Lung (tissue), 12 donors: ENCODE results near the gene CALM3. TPM values are rescaled to one million over a fixed set of nuclear protein-coding genes. Genes with fewer than 3 reads are reported as not detected.

ENCODE experiments used
- ATAC-seq: fragments of 200-7000 bp; cut with Tn5 transposase; one replicate; pipeline ENCODE4 v1.9.1; 2020; ENCODE audit warnings: moderate number of reproducible peaks; ENCODE audit not compliant: insufficient read depth, low FRiP score
- DNase-seq, 3 donors: peaks; one replicate each; pipeline ENCODE4 v3.0.0-alpha.2; 2013 to 2017
- H3K27ac ChIP-seq, 2 donors: one replicate each; pipeline ENCODE4 v1.5.1; 2013; ENCODE audit warnings: mild to moderate bottlenecking in 2 of 2, moderate library complexity in 2 of 2, control low read depth in 1 of 2, inconsistent platforms in 1 of 2, low read depth in 1 of 2, low read length in 1 of 2
- H3K27me3 ChIP-seq, 3 donors: one replicate each; pipeline ENCODE4 v1.5.1; 2013; ENCODE audit warnings: low read length in 2 of 3; ENCODE audit not compliant: control insufficient read depth in 3 of 3, insufficient read depth in 3 of 3
- H3K36me3 ChIP-seq, 4 donors: one replicate each; pipeline ENCODE4 v1.5.1; 2013; ENCODE audit warnings: low read length in 4 of 4, mild to moderate bottlenecking in 1 of 4, moderate library complexity in 1 of 4; ENCODE audit not compliant: control insufficient read depth in 4 of 4, insufficient read depth in 4 of 4
- H3K4me1 ChIP-seq, 5 donors: one replicate each; pipeline ENCODE4 v1.5.1; 2013; ENCODE audit warnings: low read length in 5 of 5, mild to moderate bottlenecking in 2 of 5, moderate library complexity in 1 of 5; ENCODE audit not compliant: control insufficient read depth in 5 of 5, insufficient read depth in 5 of 5
- H3K4me3 ChIP-seq: one replicate; pipeline ENCODE4 v1.5.1; 2013; ENCODE audit warnings: mild to moderate bottlenecking, control low read depth, moderate library complexity
- H3K9ac ChIP-seq, 2 donors: one replicate each; pipeline ENCODE4 v1.5.1; 2013; ENCODE audit warnings: low read length in 2 of 2, control low read depth in 1 of 2; ENCODE audit not compliant: insufficient read depth in 1 of 2
- H3K9me3 ChIP-seq, 4 donors: one replicate each; pipeline ENCODE4 v1.5.1; 2013; ENCODE audit warnings: low read length in 3 of 4, mild to moderate bottlenecking in 1 of 4, moderate library complexity in 1 of 4; ENCODE audit not compliant: control insufficient read depth in 4 of 4, insufficient read depth in 3 of 4
- CTCF ChIP-seq: IDR thresholded peaks from 2 replicates; pipeline ENCODE4 v1.5.1; 2012; ENCODE audit warnings: mild to moderate bottlenecking; ENCODE audit errors: control extremely low read depth, extremely low read depth
- WGBS, 2 donors: extraction: QIAGEN DNeasy Blood & Tissue Kit; methylation state at CpG; one replicate each; pipeline ENCODE4 v1.1.7; 2013; 5-methylcytosine and 5-hydroxymethylcytosine counted together
- polyA plus RNA-seq, 2 donors: library from polyadenylated mRNA; stranded (reverse); fragments of 200-250 nt; gene quantifications; one replicate each; pipeline ENCODE4 v1.2.1, GENCODE V29; 2013
- total RNA-seq, 2 donors: library from RNA; depleted of rRNA in 1 of 2; stranded (reverse); fragments of >200 nt in 1 of 2; gene quantifications; one replicate each; pipeline ENCODE4 v1.2.1, GENCODE V29; 2014 to 2021
- donor health status: control.
- donor health status: control.
- donor health status: Bipolar disorder and iron deficiency.
- donor health status: healthy.
- donor health status: DM: yes; HTN: yes; CAD: no.

CALM3 gene
- total and polyA plus RNA-seq, 4 donors: 126 to 202 (median 162) TPM

GRCh38 chr19:46586294-46586693 is 14.8 kb upstream of the CALM3 start:
- Histone ChIP-seq H3K4me3 (no peak overlapping the region), H3K27me3 (no peaks in the 10 kb centered on the region), H3K4me1 (no peaks in the 10 kb centered on the region), H3K27ac (no peak overlapping the region), H3K9ac (no peak overlapping the region), H3K9me3 (no peaks in the 10 kb centered on the region), H3K36me3 (no peaks in the 10 kb centered on the region)
- TF ChIP-seq CTCF: no peak
- ATAC-seq (no peak), DNase-seq (no peak)
- WGBS, 2 donors: 72 to 75% methylated on average over 4 of the region's 4 CpGs

GRCh38 chr19:46587861-46588260 is 13.3 kb upstream of the CALM3 start:
- WGBS, 2 donors: 85 to 88% methylated on average over 3 of the region's 3 CpGs
- TF ChIP-seq CTCF: no peak
- Histone ChIP-seq H3K9ac (no peak overlapping the region), H3K4me1 (peaks cover 0 to 2% (median 0%) of the 10 kb centered on the region in 5 donors), H3K27ac (no peak overlapping the region), H3K36me3 (no peaks in the 10 kb centered on the region), H3K9me3 (peaks cover 0 to 2% (median 0%) of the 10 kb centered on the region in 4 donors), H3K27me3 (no peaks in the 10 kb centered on the region), H3K4me3 (no peak overlapping the region)
- ATAC-seq: no peak
- no peak for DNase-seq

DNA sequence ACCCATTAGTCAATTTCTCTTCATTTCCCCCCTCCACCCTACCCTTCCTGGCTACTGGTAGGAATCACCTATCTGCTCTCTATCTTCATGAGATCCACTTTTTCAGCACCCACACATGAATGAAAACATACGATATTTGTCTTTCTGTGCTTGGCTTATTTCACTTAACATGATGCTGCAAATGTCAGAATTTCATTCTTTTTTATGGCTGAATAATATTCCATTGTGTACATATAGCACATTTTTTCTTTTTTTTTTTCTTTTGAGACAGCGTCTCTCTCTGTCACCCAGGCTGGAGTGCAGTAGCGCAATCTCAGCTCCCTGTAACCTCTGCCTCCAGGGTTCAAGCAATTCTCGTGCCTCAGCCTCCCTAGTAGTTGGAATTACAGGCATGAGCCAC is 9.9 kb upstream of the CALM3 start:
- no peak for DNase-seq
- Histone ChIP-seq H3K4me3 (no peak overlapping the region), H3K9ac (no peak overlapping the region), H3K27ac (no peak overlapping the region), H3K4me1 (peaks cover 0 to 2% (median 0%) of the 10 kb centered on the region in 5 donors), H3K9me3 (peaks cover 0 to 2% (median 0%) of the 10 kb centered on the region in 4 donors), H3K27me3 (no peaks in the 10 kb centered on the region), H3K36me3 (no peaks in the 10 kb centered on the region)
- 95 to 98% methylated on average over 4 of the region's 4 CpGs for WGBS, 2 donors
- no peak for ATAC-seq
- no peak for TF ChIP-seq CTCF

DNA sequence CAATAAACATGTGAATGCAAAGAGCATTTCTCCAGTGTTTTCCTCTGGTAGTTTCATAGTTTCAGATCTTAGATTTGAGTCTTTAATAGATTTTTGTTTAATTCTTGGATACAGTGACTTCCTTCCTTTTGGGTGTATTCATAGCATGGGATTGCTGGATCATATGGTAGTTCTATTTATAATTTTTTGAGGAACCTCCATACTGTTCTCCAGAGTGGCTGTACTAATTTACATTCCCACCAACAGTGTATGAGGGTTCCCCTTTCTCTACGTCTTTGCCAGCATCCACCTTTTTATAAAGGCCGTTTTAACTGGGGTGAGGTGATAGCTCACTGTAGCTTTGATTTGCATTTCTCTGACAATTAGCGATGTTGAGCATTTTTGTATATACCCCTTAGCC is 9.3 kb upstream of the CALM3 start:
- ATAC-seq (no peak), DNase-seq (no peak)
- Histone ChIP-seq H3K4me1 (peaks cover 0 to 2% (median 0%) of the 10 kb centered on the region in 5 donors), H3K36me3 (no peaks in the 10 kb centered on the region), H3K9me3 (peaks cover 0 to 2% (median 0%) of the 10 kb centered on the region in 4 donors), H3K27me3 (no peaks in the 10 kb centered on the region), H3K4me3 (no peak overlapping the region), H3K9ac (no peak overlapping the region), H3K27ac (no peak overlapping the region)
- no peak for TF ChIP-seq CTCF
- 51 to 77% methylated on average over 3 of the region's 3 CpGs for WGBS, 2 donors
